HCT116 (cell line): Measurements from ENCODE around the gene TPR. TPM values are rescaled to one million over a fixed set of nuclear protein-coding genes. Genes with fewer than 3 reads are reported as not detected.

Source experiments
- ATAC-seq: fragments of 200-7000 bp; cut with Tn5 transposase; 2 replicates; pipeline ENCODE4 v1.9.1; 2020; ENCODE audit warnings: mild to moderate bottlenecking, moderate library complexity
- BruUV-seq: library from RNA; stranded (reverse); fragments of 400-500 nt; replicated peaks from 2 replicates; lab custom pipeline; 2021; lab: Mats Ljungman, UMichigan
- CTCF ChIA-PET: fragments of 300-600 bp; sonication (Branson Sonifier 250); formaldehyde crosslinking; loops from one replicate; lab custom pipeline; 2021; ENCODE audit warnings: antibody characterized with exemption; lab: Charles Lee
- POLR2A ChIA-PET: fragments of 300-600, 350-600 bp; sonication (Branson Sonifier 250); formaldehyde crosslinking; loops from one replicate; lab custom pipeline; 2021; ENCODE audit warnings: antibody characterized with exemption; lab: Charles Lee
- RAD21 ChIA-PET, 2 experiments: fragments of 300-600 bp; sonication (Branson Sonifier 250); formaldehyde crosslinking; loops; one replicate each; lab custom pipeline; 2023; ENCODE audit warnings: low total read pairs in 2 of 2; ENCODE audit not compliant: uncharacterized antibody in 2 of 2, unreplicated experiment in 2 of 2, low non-redundant PET in 1 of 2; lab: Charles Lee
- DNase-seq: peaks from one replicate; pipeline ENCODE4 v3.0.0-alpha.2; 2010; ENCODE audit warnings: low read depth, low spot score
- H2AFZ ChIP-seq: fragments of 200-600 bp; shearing (Covaris generic), sonication (generic); 2 replicates; pipeline ENCODE4 v1.6.1; 2017; ENCODE audit warnings: low read depth, mixed run types, mixed read lengths, antibody characterized with exemption, low read length; ENCODE audit not compliant: poor library complexity, severe bottlenecking
- H3K27ac ChIP-seq: 2 replicates; pipeline ENCODE4 v1.5.1; 2012; ENCODE audit warnings: low read depth, low read length
- H3K27me3 ChIP-seq: fragments of 200-600 bp; sonication (generic); 2 replicates; pipeline ENCODE4 v1.6.1; 2016; ENCODE audit warnings: mixed run types, low read length, mixed read lengths; ENCODE audit not compliant: insufficient read depth
- H3K36me3 ChIP-seq, 2 experiments: fragments of 200-500 bp in 1 of 2; fragments of 200-600 bp in 1 of 2; sonication (Bioruptor generic) in 1 of 2; sonication (generic) in 1 of 2; 2 replicates each; pipeline versions ENCODE4 v1.5.1 to v1.6.1; 2014 to 2016; ENCODE audit warnings: low read length in 2 of 2, inconsistent platforms in 1 of 2, mixed read lengths in 1 of 2, mixed run types in 1 of 2; ENCODE audit not compliant: insufficient read depth in 2 of 2, control insufficient read depth in 1 of 2
- H3K4me1 ChIP-seq, 2 experiments: fragments of 200-600 bp in 1 of 2; sonication (generic) in 1 of 2; 2 replicates each; pipeline versions ENCODE4 v1.5.1 to v1.6.1; 2012 to 2017; ENCODE audit warnings: low read length in 2 of 2, inconsistent platforms in 1 of 2, mild to moderate bottlenecking in 1 of 2, mixed read lengths in 1 of 2, mixed run types in 1 of 2, moderate library complexity in 1 of 2; ENCODE audit not compliant: insufficient read depth in 2 of 2, control insufficient read depth in 1 of 2
- H3K4me2 ChIP-seq: fragments of 200-600 bp; sonication (generic); 2 replicates; pipeline ENCODE4 v1.6.1; 2017; ENCODE audit warnings: mixed run types, low read length, mixed read lengths
- H3K4me3 ChIP-seq, 2 experiments: fragments of 200-600 bp in 1 of 2; sonication (generic) in 1 of 2; replicated peaks in 1 of 2; 2 replicates each; pipeline ENCODE4 v1.5.1; 2011 to 2016; ENCODE audit warnings: low read length in 2 of 2, control low read depth in 1 of 2, low read depth in 1 of 2, mild to moderate bottlenecking in 1 of 2, mixed read lengths in 1 of 2, mixed run types in 1 of 2
- H3K79me2 ChIP-seq: fragments of 200-600 bp; sonication (generic); 2 replicates; pipeline ENCODE4 v1.6.1; 2017; ENCODE audit warnings: mild to moderate bottlenecking, mixed run types, low read length, moderate library complexity, mixed read lengths; ENCODE audit not compliant: insufficient read depth
- H3K9ac ChIP-seq: fragments of 200-600 bp; sonication (generic); 2 replicates; pipeline ENCODE4 v1.6.1; 2016; ENCODE audit warnings: low read length, mixed read lengths
- H3K9me2 ChIP-seq: fragments of 200-600 bp; sonication (generic), shearing (Covaris generic); 2 replicates; pipeline ENCODE4 v1.6.1; 2017; ENCODE audit warnings: mixed run types, mild to moderate bottlenecking, moderate library complexity; ENCODE audit not compliant: insufficient read depth
- H3K9me3 ChIP-seq, 2 experiments: fragments of 200-500 bp in 1 of 2; fragments of 200-600 bp in 1 of 2; sonication (Bioruptor generic) in 1 of 2; sonication (generic) in 1 of 2; 2 replicates each; pipeline ENCODE4 v1.6.1; 2014 to 2017; ENCODE audit warnings: low read length in 2 of 2, mixed read lengths in 2 of 2, inconsistent platforms in 1 of 2, low read depth in 1 of 2, mild to moderate bottlenecking in 1 of 2, mixed run types in 1 of 2, moderate library complexity in 1 of 2; ENCODE audit not compliant: control insufficient read depth in 1 of 2, insufficient read depth in 1 of 2
- H4K20me1 ChIP-seq: fragments of 200-600 bp; sonication (generic), shearing (Covaris generic); 2 replicates; pipeline ENCODE4 v1.6.1; 2017; ENCODE audit warnings: mixed run types, mild to moderate bottlenecking, moderate library complexity; ENCODE audit not compliant: insufficient read depth
- ATF3 ChIP-seq: IDR thresholded peaks from 2 replicates; pipeline ENCODE4 v1.6.1; 2012
- CBX3 ChIP-seq: IDR thresholded peaks from 2 replicates; pipeline ENCODE4 v1.6.1; 2012; ENCODE audit warnings: low read depth
- CEBPB ChIP-seq: IDR thresholded peaks from 2 replicates; pipeline ENCODE4 v1.6.1; 2012; ENCODE audit warnings: low read depth
- ELF1 ChIP-seq: IDR thresholded peaks from 2 replicates; pipeline ENCODE4 v1.6.1; 2012; ENCODE audit warnings: low read depth, borderline replicate concordance
- EZH2 ChIP-seq: fragments of 200-600 bp; sonication (generic); IDR thresholded peaks from 2 replicates; pipeline ENCODE4 v1.6.1; 2017; ENCODE audit warnings: antibody characterized with exemption, mixed run types
- EZH2phosphoT487 ChIP-seq: fragments of 200-600 bp; IDR thresholded peaks from 2 replicates; pipeline ENCODE4 v1.6.1; 2018; ENCODE audit warnings: antibody characterized with exemption, borderline replicate concordance
- FOSL1 ChIP-seq: IDR thresholded peaks from 2 replicates; pipeline ENCODE4 v1.6.1; 2012; ENCODE audit warnings: low read depth
- JUND ChIP-seq: IDR thresholded peaks from 2 replicates; pipeline ENCODE4 v1.6.1; 2012
- MAX ChIP-seq: IDR thresholded peaks from 2 replicates; pipeline ENCODE4 v1.6.1; 2012
- POLR2AphosphoS5 ChIP-seq: IDR thresholded peaks from 2 replicates; pipeline ENCODE4 v1.6.1; 2011; ENCODE audit warnings: mild to moderate bottlenecking, low read depth, low read length, moderate library complexity
- REST ChIP-seq: IDR thresholded peaks from 2 replicates; pipeline ENCODE4 v1.6.1; 2012; ENCODE audit warnings: low read depth
- SIN3A ChIP-seq: IDR thresholded peaks from 2 replicates; pipeline ENCODE4 v1.6.1; 2012; ENCODE audit warnings: low read depth
- SP1 ChIP-seq: IDR thresholded peaks from 2 replicates; pipeline ENCODE4 v1.6.1; 2012; ENCODE audit warnings: low read depth
- TCF7L2 ChIP-seq: IDR thresholded peaks from 2 replicates; pipeline ENCODE4 v1.7.0; 2011; ENCODE audit warnings: borderline replicate concordance, inconsistent platforms; ENCODE audit not compliant: insufficient read depth, insufficient read length; ENCODE audit errors: extremely low read depth
- ZBTB33 ChIP-seq: IDR thresholded peaks from 2 replicates; pipeline ENCODE4 v1.6.1; 2011; ENCODE audit warnings: mild to moderate bottlenecking, low read length, moderate library complexity; ENCODE audit not compliant: insufficient replicate concordance; ENCODE audit errors: extremely low read depth
- ZFX ChIP-seq: fragments of 450-650 bp; IDR thresholded peaks from 2 replicates; pipeline ENCODE4 v1.6.1; 2017
- ZNF274 ChIP-seq: fragments of 200-500 bp; sonication (Bioruptor generic); IDR thresholded peaks from 2 replicates; pipeline ENCODE4 v1.6.1; 2014; ENCODE audit warnings: mild to moderate bottlenecking, low read depth, low read length, inconsistent platforms
- intact Hi-C: fragments of 100-400 bp; cut with micrococcal nuclease; formaldehyde crosslinking; loops from 2 replicates; pipeline ENCODE4 v1.10.0; 2022
- total RNA-seq: library from RNA; stranded (reverse); gene quantifications from one replicate; pipeline ENCODE4 v1.2.1, GENCODE V29; 2021; ENCODE audit not compliant: unreplicated experiment

Gene TPR
- total RNA-seq, 1 experiment from 2014 or later, result 131 TPM

- TF ChIP-seq TCF7L2, result no peak
- no peak for TF ChIP-seq ELF1
- no peak for TF ChIP-seq MAX
- TF ChIP-seq POLR2AphosphoS5, result no peak
- TF ChIP-seq, all 23 proteins: peak for 0
Observed at GRCh38 chr1:186323865-186324264, 51.2 kb downstream of the TPR start (continued).

GRCh38 chr1:186315570-186315969, 59.5 kb downstream of the TPR start:
- Histone ChIP-seq H3K36me3 (peaks cover 40 to 48% of the 10 kb centered on the region in 2 experiments), H3K4me2 (no peak overlapping the region), H3K79me2 (0 out of 2 replicates have a peak, but pooled peaks cover 6% of the 10 kb centered on the region), H3K9me3 (no peaks in the 10 kb centered on the region), H3K27me3 (no peaks in the 10 kb centered on the region), H2AFZ (no peak overlapping the region), H3K9ac (no peak overlapping the region), H3K27ac (no peak overlapping the region), H4K20me1 (0 out of 2 replicates have a peak, but pooled peaks cover 4% of the 10 kb centered on the region), H3K4me3 (no peak overlapping the region), H3K4me1 (no peaks in the 10 kb centered on the region), H3K9me2 (no peaks in the 10 kb centered on the region)
- ATAC-seq (no peak), DNase-seq (no peak)
- TF ChIP-seq CEBPB (no peak), REST (no peak), TCF7L2 (no peak), ATF3 (no peak), ZBTB33 (no peak), SIN3A (no peak), JUND (no peak), SP1 (no peak), EZH2phosphoT487 (no peak), ZFX (no peak), CBX3 (no peak), ZNF274 (no peak), MAX (no peak), EZH2 (no peak), ELF1 (no peak), FOSL1 (no peak)
- POLR2A ChIA-PET, result no interaction called here
- RAD21 ChIA-PET, result no interaction called here
- no TSS peak for BruUV-seq
- intact Hi-C loops, result no loop called here
- CTCF ChIA-PET, result no interaction called here
